22Rv1 (cell line): Measurements from ENCODE around the gene IRF6.

Experiments used
- ZFX ChIP-seq: fragments of 450-650 bp; IDR thresholded peaks from 2 replicates; pipeline ENCODE4 v1.6.1; 2017; ENCODE audit warnings: antibody characterized with exemption, borderline replicate concordance
- TF ChIP-seq, protein P1 (sequence below): fragments of 450-650 bp; IDR thresholded peaks from 2 replicates; pipeline ENCODE4 v1.5.1; 2017; ENCODE audit warnings: mild to moderate bottlenecking

DNA sequence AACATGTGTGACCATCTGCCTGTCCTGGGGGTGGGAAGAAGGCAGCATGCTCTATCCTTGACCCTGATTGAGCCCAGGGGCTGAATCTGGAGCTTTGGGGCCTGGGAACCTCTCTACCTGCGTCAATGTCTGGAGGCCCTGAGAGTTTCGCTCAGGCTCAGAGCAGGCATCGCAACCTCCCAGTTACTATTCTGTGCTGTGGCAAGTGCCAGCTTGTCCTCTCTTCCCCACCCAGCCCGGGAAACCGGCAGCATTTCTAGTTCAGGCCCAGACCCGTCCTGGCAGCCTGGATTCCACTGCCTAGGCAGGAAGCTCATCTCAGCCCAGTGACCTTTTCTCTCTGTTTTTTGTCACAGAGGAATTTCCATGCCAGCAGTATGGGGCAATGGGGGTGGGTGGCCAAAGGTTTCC lies 10.0 kb upstream of the IRF6 start:
- TF ChIP-seq, protein P1, sequence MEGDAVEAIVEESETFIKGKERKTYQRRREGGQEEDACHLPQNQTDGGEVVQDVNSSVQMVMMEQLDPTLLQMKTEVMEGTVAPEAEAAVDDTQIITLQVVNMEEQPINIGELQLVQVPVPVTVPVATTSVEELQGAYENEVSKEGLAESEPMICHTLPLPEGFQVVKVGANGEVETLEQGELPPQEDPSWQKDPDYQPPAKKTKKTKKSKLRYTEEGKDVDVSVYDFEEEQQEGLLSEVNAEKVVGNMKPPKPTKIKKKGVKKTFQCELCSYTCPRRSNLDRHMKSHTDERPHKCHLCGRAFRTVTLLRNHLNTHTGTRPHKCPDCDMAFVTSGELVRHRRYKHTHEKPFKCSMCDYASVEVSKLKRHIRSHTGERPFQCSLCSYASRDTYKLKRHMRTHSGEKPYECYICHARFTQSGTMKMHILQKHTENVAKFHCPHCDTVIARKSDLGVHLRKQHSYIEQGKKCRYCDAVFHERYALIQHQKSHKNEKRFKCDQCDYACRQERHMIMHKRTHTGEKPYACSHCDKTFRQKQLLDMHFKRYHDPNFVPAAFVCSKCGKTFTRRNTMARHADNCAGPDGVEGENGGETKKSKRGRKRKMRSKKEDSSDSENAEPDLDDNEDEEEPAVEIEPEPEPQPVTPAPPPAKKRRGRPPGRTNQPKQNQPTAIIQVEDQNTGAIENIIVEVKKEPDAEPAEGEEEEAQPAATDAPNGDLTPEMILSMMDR: no peak
- no peak for TF ChIP-seq ZFX
